HG03469 (cell line): ENCODE results near the gene CDYL.

Experiments used
- ATAC-seq: cut with Tn5 transposase; IDR thresholded peaks from one replicate; pipeline ENCODE4 v1.9.1; 2021; ENCODE audit warnings: mild to moderate bottlenecking, moderate library complexity, moderate number of reproducible peaks; ENCODE audit not compliant: unreplicated experiment

CDYL gene

GRCh38 chr6:4872841-4873240 lies 96.6 kb downstream of the CDYL start:
- ATAC-seq: no peak

- no peak for ATAC-seq
Observed at GRCh38 chr6:4873928-4874327, 97.7 kb downstream of the CDYL start.

GRCh38 chr6:4879741-4880275 lies 103.6 kb downstream of the CDYL start:
- no peak for ATAC-seq

- ATAC-seq: no peak
Observed at GRCh38 chr6:4880363-4880762, 104.2 kb downstream of the CDYL start.

- no peak for ATAC-seq
Observed at GRCh38 chr6:4883298-4883697, 107.1 kb downstream of the CDYL start.

GRCh38 chr6:4884646-4885340 lies 108.6 kb downstream of the CDYL start:
- ATAC-seq: no peak

GRCh38 chr6:4885341-4885933 lies 109.2 kb downstream of the CDYL start:
- no peak for ATAC-seq

GRCh38 chr6:4888841-4889240 lies 112.6 kb downstream of the CDYL start:
- no peak for ATAC-seq

- no peak for ATAC-seq
Observed at GRCh38 chr6:4889701-4890100, 113.5 kb downstream of the CDYL start.

- no peak for ATAC-seq
Observed at GRCh38 chr6:4890191-4890590, 114.0 kb downstream of the CDYL start.

GRCh38 chr6:4890627-4891026 lies 114.4 kb downstream of the CDYL start:
- no peak for ATAC-seq

- no peak for ATAC-seq
Observed at GRCh38 chr6:4891141-4891540, 114.9 kb downstream of the CDYL start.

- ATAC-seq: no peak
Observed at GRCh38 chr6:4892785-4893485, 116.7 kb downstream of the CDYL start.

GRCh38 chr6:4894049-4894448 lies 117.8 kb downstream of the CDYL start:
- no peak for ATAC-seq

GRCh38 chr6:4895971-4896370 lies 119.8 kb downstream of the CDYL start:
- ATAC-seq: no peak

GRCh38 chr6:4896401-4896800 lies 120.2 kb downstream of the CDYL start:
- no peak for ATAC-seq

GRCh38 chr6:4899249-4900034 lies 123.2 kb downstream of the CDYL start:
- no peak for ATAC-seq

GRCh38 chr6:4901386-4902061 lies 125.3 kb downstream of the CDYL start:
- no peak for ATAC-seq

GRCh38 chr6:4902363-4902762 lies 126.2 kb downstream of the CDYL start:
- no peak for ATAC-seq

- ATAC-seq: no peak
Observed at GRCh38 chr6:4903121-4903520, 126.9 kb downstream of the CDYL start.
